ENCODE measurements around the gene CAMKV.
"Not testable (repeated sequence)": the region's sequence is repeated elsewhere in the genome, so short reads cannot be mapped to it uniquely, and the experiment has no call there.

The CAMKV gene

DNA sequence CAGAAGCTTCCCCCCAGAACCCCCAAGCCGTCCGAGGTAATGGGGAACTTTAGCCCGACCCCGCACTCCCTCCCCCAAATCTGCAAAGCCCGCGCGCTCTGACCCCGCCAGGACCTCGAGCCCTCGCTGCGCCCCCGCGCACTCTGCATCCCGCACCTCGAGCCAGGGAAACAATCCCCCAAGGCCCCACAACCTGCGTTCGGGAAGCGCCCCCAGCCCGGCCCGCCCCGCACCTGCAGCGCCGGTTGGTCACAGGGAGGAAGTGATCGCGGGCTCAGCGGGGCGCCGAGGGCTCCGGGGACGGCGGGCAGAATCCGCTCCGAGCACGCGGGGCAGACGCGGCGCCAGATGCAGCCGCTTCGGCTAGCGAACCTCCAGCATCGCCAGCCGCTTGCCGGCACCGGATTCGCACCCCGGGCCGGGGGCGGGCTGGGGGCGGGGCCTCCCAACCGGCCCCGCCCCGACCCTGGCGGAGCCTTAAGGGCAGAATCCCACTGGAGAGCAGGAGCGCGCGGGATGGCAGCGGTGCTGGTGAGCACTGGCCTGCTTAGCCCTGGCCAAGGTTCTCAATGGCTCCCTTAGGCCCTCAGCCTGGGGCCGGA, at the start of gene CAMKV:
TSS of gene CAMKV (minus strand) at position 382 of the 602 bp plus-strand sequence. CDS start 7,518 bp downstream, outside the sequence.
- no peak for DNase-seq (ENCODE audit: low spot score)

DNA sequence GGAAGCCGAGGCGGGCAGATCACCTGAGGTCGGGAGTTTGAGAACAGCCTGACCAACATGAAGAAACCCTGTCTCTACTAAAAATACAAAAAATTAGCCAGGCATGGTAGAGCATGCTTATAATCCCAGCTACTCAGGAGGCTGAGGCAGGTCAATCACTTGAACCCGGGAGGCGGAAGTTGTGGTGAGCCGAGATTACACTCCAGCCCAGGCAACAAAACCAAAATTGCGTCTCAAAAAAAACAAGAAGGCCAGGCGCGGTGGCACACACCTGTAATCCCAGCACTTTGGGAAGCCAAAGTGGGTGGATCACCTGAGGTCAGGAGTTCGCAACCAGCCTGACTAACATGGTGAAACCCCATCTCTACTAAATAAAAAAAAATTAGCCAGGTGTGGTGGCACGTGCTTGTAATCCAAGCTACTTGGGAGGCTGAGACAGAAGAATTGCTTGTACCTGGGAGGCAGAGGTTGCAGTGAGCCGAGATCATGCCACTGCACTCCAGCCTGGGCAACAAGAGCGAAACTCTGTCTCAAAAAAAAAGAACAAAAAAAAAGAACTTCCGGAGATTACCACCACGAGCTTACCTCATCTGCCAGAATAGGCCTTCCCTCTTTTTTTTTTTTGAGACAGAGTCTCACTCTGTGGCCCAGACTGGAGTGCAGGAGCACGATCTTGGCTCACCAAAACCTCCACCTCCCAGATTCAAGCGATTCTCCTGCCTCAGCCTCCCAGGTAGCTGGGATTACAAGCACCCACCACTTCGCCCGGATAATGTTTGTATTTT, 48.3 kb upstream of the CAMKV start:
- not testable (repeated sequence) for DNase-seq (ENCODE audit: low spot score)

DNA sequence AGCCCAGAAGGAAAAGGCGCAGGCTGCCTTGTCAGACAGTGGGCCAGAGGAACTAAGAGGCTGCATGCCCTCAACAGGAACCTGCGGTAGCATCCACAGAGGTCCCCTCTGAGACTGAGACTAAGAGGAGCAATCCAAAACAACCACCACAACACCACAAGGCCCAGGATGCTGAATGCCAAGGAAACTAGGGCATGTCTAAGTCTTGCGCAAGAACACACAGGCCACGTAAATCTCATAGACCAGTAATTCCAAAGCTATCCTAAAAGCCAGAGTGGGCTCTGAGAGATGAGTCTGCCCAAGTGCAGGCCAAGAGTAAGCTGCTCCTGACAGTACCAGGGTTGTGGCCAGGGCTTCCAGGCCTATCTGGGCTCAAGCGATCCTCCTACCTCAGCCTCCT, 47.0 kb upstream of the CAMKV start:
- DNase-seq (ENCODE audit: low spot score) = no peak

GRCh38 chr3:49914906-49915305, 45.2 kb upstream of the CAMKV start:
- no peak for DNase-seq (ENCODE audit: low spot score)

GRCh38 chr3:49912881-49913281, 43.2 kb upstream of the CAMKV start:
- DNase-seq (ENCODE audit: low spot score) = no peak

DNA sequence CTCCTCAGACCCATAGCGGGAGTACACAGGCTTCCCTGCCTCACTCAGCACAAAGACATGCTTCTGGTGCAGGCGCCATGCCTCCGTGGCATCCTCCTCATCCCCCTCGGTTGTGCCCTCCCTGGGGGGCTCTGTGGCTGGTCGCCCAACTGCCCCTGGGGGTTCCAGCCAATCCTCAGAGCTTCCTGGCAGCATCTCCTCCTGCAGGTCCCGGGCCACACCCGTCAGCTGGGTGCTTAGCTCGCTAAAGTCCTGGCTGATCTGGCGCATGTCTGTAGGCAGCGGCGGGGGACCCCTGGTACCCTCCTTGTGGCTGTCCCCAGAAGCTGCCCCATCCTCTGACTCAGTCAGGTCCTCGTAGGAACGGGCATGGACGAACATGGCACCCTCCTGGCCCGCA, 41.9 kb upstream of the CAMKV start:
- DNase-seq (ENCODE audit: low spot score) = no peak

- DNase-seq (ENCODE audit: low spot score) = no peak
Measured at GRCh38 chr3:49911124-49911420, 41.4 kb upstream of the CAMKV start.

DNA sequence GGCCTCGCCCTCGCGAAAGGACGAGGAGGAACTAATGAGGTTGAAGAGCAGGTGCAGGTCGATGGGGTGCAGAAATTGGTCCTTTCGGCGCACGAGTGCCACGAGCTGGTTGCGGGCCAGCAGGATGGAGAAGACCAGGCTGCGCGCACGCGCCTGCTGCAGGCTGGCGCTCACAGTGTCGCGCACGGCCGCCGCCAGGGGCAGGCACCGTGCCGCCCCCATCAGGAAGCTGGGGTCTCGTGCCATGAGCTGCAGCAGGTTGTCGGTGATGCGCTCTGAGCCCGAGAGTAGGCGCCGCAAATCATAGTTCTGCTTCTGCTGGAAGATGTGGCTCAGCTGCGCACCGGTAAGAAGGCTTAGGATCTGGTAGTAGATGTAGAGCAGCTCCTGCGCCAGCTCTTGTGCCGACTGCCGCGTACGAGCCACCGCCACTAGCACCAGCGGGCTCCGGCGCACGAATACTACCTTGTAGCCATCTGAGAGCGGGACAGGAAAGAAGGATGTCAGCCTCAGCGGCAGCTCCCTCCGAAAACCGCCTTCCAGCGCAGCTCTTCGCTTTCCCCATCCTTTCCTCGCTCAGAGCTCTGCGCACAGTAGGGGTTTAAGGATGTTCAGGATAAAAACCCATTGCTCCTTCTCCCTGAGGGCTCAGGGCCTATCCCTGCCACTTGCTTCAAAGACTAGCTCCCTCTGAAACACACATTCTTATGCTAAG, 40.9 kb upstream of the CAMKV start:
- no peak for DNase-seq (ENCODE audit: low spot score)

DNA sequence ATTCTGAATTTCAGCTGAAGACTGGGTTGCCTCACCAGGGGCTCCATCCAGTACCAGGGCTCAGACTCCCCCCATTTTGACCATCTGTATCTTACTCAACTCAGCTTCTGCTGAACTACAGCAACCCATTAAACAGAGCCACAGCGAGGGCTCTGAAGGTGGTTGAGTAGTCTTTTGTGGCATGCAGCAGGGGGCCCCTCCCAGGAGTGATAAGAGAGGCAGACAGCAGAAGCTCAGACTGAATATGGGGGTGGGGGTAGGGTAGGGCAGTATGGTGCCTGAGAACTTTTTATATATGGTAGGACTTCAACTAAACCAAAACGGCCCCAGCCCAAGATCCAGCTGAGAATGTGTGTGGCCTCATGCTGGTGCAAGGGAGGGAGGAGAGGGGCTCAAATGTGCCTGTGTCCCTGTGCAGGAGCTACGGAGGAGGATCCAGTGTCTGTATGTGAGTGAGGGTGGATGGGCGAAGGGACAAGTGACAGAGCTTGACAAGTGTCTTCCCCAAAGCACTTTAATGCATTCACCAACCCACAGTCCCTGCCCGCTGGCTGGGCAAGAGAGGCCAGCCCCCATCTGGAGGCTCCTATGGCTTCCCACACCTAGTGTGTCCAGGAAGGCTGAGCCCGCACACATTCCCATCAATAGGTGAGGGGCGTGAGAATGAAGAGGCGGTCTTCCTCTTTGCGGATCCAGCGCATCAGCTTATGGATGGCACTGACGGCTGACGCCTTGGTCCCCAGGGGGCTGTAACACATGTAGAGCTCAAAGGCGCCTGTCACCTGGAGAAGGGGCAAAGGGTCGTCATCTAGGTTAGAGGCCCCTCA, 38.9 kb upstream of the CAMKV start:
- DNase-seq (ENCODE audit: low spot score) = no peak

DNA sequence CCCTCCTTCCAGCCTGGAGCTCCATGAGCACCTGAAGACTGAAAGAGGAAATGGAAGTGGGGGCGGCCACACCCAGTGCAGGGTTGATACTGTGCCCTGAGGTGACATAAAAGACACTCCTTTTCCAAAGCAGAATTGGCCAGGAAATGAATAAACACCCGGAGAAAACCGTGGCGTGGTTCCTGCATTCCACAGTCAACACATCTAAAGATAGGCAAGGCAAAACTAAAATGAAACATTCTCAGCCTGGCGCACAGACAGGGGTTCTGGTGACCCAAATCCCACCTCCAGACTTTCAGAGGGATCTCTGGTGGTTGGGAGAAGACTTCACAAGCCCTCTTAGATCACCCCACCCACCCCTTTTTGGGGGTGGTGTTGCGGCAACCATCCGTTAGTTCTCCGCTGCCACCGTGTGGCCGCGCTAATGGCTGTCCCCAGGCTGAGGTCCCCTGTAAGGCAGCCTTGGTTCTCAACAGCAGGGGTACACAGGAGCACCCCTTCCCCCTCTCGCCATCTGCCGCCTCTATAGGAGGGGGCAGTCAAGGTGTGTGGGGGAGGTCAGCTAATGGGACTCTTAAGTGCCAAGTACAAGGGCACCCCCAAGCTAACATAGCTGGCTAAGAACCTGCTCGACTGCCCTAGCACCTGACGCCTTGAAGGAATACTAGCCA, 36.5 kb upstream of the CAMKV start:
- peak; percentile 55 for DNase-seq (ENCODE audit: low spot score)

GRCh38 chr3:49904448-49904847, 34.7 kb upstream of the CAMKV start:
- not testable (repeated sequence) for DNase-seq (ENCODE audit: low spot score)

- DNase-seq (ENCODE audit: low spot score) = peak; percentile 43
Measured at GRCh38 chr3:49903451-49904424, 34.0 kb upstream of the CAMKV start, which contains the start of gene MST1R. MST1R (minus strand) TSS chr3:49903873; CDS start chr3:49903609, 264 bp downstream.

- no peak for DNase-seq (ENCODE audit: low spot score)
Measured at GRCh38 chr3:49902511-49903345, 33.0 kb upstream of the CAMKV start.

- DNase-seq (ENCODE audit: low spot score) = no peak
Measured at GRCh38 chr3:49901366-49902339, 31.9 kb upstream of the CAMKV start.

- DNase-seq (ENCODE audit: low spot score) = no peak
Measured at GRCh38 chr3:49900491-49901153, 30.9 kb upstream of the CAMKV start.

DNA sequence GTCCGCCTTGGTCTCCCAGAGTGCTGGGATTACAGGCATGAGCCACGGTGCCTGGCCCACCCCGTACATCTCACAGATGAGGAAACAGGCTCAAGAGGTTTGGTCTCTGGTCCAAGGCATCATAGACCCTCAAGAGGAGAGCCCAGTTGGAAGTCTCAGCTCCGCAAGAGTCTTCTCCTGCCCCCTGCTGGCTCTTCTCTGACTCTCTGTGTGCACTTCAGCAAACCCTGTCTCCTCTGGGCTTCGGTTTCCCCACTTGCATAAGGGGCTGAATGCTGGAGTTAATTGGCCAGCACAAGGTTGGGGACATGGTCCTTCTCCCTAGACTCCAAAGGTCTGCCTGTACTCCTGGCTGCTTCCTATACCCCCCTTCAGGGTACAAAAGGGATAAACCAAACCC, 30.1 kb upstream of the CAMKV start:
- peak; percentile 31 for DNase-seq (ENCODE audit: low spot score)

GRCh38 chr3:49898991-49899390, 29.3 kb upstream of the CAMKV start:
- DNase-seq (ENCODE audit: low spot score) = no peak

DNA sequence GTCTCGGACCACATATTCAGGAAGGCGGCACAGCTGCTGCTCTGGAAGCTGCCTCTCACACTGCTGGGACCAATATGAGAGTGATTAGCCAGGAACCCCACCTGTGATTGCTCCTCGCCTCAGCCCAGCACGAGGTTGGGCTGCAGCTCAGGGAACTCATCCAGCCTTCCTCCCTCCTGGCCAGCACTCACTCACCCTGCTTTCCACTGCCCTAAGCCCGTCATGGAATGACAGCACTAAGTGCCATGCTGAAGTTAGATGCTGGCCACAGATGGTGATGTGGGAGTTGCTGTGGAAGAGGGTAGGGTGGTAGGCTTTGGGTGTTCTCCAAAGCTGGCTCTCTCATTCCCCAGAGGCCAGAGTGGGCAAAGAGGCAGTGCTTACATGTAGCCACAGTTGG, 26.6 kb upstream of the CAMKV start:
- no peak for DNase-seq (ENCODE audit: low spot score)
